Measurements from ENCODE around the gene GATA6. TPM values are rescaled to one million over a fixed set of nuclear protein-coding genes. Genes with fewer than 3 reads are reported as not detected.

The GATA6 gene
- polyA plus RNA-seq (2013, experiment 1 of 4) = 0.46 TPM
- 0.27 TPM for polyA plus RNA-seq (2013, experiment 2 of 4)
- polyA plus RNA-seq (2013, experiment 3 of 4) = 0.53 TPM
- 0.53 TPM for polyA plus RNA-seq (2013, experiment 4 of 4)

GRCh38 chr18:22169011-22169888, at the start of gene GATA6:
TSS of gene GATA6 (plus strand) at chr18:22169589. CDS start at chr18:22171145, 1,556 bp downstream.
- Histone ChIP-seq H3K9me3 (ENCODE audit: control insufficient read depth, low read length) (no peaks in the 10 kb centered on the region), H3K27ac (ENCODE audit: insufficient read depth, low read depth, low read length, poor library complexity, severe bottlenecking) (no peak within 1 kb of the TSS), H3K4me3 (ENCODE audit: insufficient read depth, low read depth, low read length) (peak within 1 kb of the TSS; percentile 50), H3K36me3 (ENCODE audit: control insufficient read depth, insufficient read depth, low read length) (no peaks in the 10 kb centered on the region), H3K4me1 (ENCODE audit: control insufficient read depth, insufficient read depth, low read length) (peaks cover 34% of the 10 kb centered on the region), H3K27me3 (ENCODE audit: control insufficient read depth, insufficient read depth, low read length, poor library complexity, severe bottlenecking) (peaks cover 100% of the 10 kb centered on the region)
- WGBS, 2 experiments = 0% methylated on average over 87 of the region's 87 CpGs

GRCh38 chr18:22124970-22125369, 44.4 kb upstream of the GATA6 start:
- H3K9me3 ChIP-seq (ENCODE audit: control insufficient read depth, low read length) = no peaks in the 10 kb centered on the region
- H3K4me3 ChIP-seq (ENCODE audit: insufficient read depth, low read depth, low read length) = no peak overlapping the region
- H3K27me3 ChIP-seq (ENCODE audit: control insufficient read depth, insufficient read depth, low read length, poor library complexity, severe bottlenecking) = no peaks in the 10 kb centered on the region
- no peak overlapping the region for H3K27ac ChIP-seq (ENCODE audit: insufficient read depth, low read depth, low read length, poor library complexity, severe bottlenecking)
- H3K36me3 ChIP-seq (ENCODE audit: control insufficient read depth, insufficient read depth, low read length) = no peaks in the 10 kb centered on the region
- H3K4me1 ChIP-seq (ENCODE audit: control insufficient read depth, insufficient read depth, low read length) = no peaks in the 10 kb centered on the region
- WGBS, 2 experiments = no CpG with 5 or more reads among the region's 1 CpG

GRCh38 chr18:22128954-22129353, 40.4 kb upstream of the GATA6 start:
- Histone ChIP-seq H3K36me3 (ENCODE audit: control insufficient read depth, insufficient read depth, low read length) (no peaks in the 10 kb centered on the region), H3K4me1 (ENCODE audit: control insufficient read depth, insufficient read depth, low read length) (no peaks in the 10 kb centered on the region), H3K4me3 (ENCODE audit: insufficient read depth, low read depth, low read length) (no peak overlapping the region), H3K9me3 (ENCODE audit: control insufficient read depth, low read length) (no peaks in the 10 kb centered on the region), H3K27ac (ENCODE audit: insufficient read depth, low read depth, low read length, poor library complexity, severe bottlenecking) (no peak overlapping the region), H3K27me3 (ENCODE audit: control insufficient read depth, insufficient read depth, low read length, poor library complexity, severe bottlenecking) (no peaks in the 10 kb centered on the region)
- 92 to 93% methylated on average over 4 of the region's 5 CpGs for WGBS, 2 experiments

- Histone ChIP-seq H3K27me3 (ENCODE audit: control insufficient read depth, insufficient read depth, low read length, poor library complexity, severe bottlenecking) (no peaks in the 10 kb centered on the region), H3K9me3 (ENCODE audit: control insufficient read depth, low read length) (no peaks in the 10 kb centered on the region), H3K27ac (ENCODE audit: insufficient read depth, low read depth, low read length, poor library complexity, severe bottlenecking) (no peak overlapping the region), H3K4me1 (ENCODE audit: control insufficient read depth, insufficient read depth, low read length) (no peaks in the 10 kb centered on the region), H3K36me3 (ENCODE audit: control insufficient read depth, insufficient read depth, low read length) (no peaks in the 10 kb centered on the region), H3K4me3 (ENCODE audit: insufficient read depth, low read depth, low read length) (no peak overlapping the region)
- WGBS, 2 experiments = 78 to 81% methylated on average over 1 of the region's 1 CpG
Measured at GRCh38 chr18:22129778-22130177, 39.6 kb upstream of the GATA6 start.

GRCh38 chr18:22132258-22132657, 37.1 kb upstream of the GATA6 start:
- Histone ChIP-seq H3K36me3 (ENCODE audit: control insufficient read depth, insufficient read depth, low read length) (no peaks in the 10 kb centered on the region), H3K27me3 (ENCODE audit: control insufficient read depth, insufficient read depth, low read length, poor library complexity, severe bottlenecking) (no peaks in the 10 kb centered on the region), H3K4me3 (ENCODE audit: insufficient read depth, low read depth, low read length) (no peak overlapping the region), H3K27ac (ENCODE audit: insufficient read depth, low read depth, low read length, poor library complexity, severe bottlenecking) (no peak overlapping the region), H3K4me1 (ENCODE audit: control insufficient read depth, insufficient read depth, low read length) (no peaks in the 10 kb centered on the region), H3K9me3 (ENCODE audit: control insufficient read depth, low read length) (no peaks in the 10 kb centered on the region)
- 81 to 100% methylated on average over 2 of the region's 2 CpGs for WGBS, 2 experiments

GRCh38 chr18:22132763-22133162, 36.6 kb upstream of the GATA6 start:
- H3K4me3 ChIP-seq (ENCODE audit: insufficient read depth, low read depth, low read length) = no peak overlapping the region
- WGBS, 2 experiments = 71 to 77% methylated on average over 2 of the region's 2 CpGs
- no peaks in the 10 kb centered on the region for H3K27me3 ChIP-seq (ENCODE audit: control insufficient read depth, insufficient read depth, low read length, poor library complexity, severe bottlenecking)
- H3K9me3 ChIP-seq (ENCODE audit: control insufficient read depth, low read length) = no peaks in the 10 kb centered on the region
- H3K4me1 ChIP-seq (ENCODE audit: control insufficient read depth, insufficient read depth, low read length) = no peaks in the 10 kb centered on the region
- H3K27ac ChIP-seq (ENCODE audit: insufficient read depth, low read depth, low read length, poor library complexity, severe bottlenecking) = no peak overlapping the region
- H3K36me3 ChIP-seq (ENCODE audit: control insufficient read depth, insufficient read depth, low read length) = no peaks in the 10 kb centered on the region

- Histone ChIP-seq H3K4me1 (ENCODE audit: control insufficient read depth, insufficient read depth, low read length) (no peaks in the 10 kb centered on the region), H3K27me3 (ENCODE audit: control insufficient read depth, insufficient read depth, low read length, poor library complexity, severe bottlenecking) (no peaks in the 10 kb centered on the region), H3K36me3 (ENCODE audit: control insufficient read depth, insufficient read depth, low read length) (no peaks in the 10 kb centered on the region), H3K9me3 (ENCODE audit: control insufficient read depth, low read length) (no peaks in the 10 kb centered on the region), H3K27ac (ENCODE audit: insufficient read depth, low read depth, low read length, poor library complexity, severe bottlenecking) (no peak overlapping the region), H3K4me3 (ENCODE audit: insufficient read depth, low read depth, low read length) (no peak overlapping the region)
- WGBS, 2 experiments = 70 to 80% methylated on average over 4 of the region's 4 CpGs
Measured at GRCh38 chr18:22136395-22136794, 33.0 kb upstream of the GATA6 start.

GRCh38 chr18:22141211-22141610, 28.2 kb upstream of the GATA6 start:
- H3K4me3 ChIP-seq (ENCODE audit: insufficient read depth, low read depth, low read length) = no peak overlapping the region
- H3K27ac ChIP-seq (ENCODE audit: insufficient read depth, low read depth, low read length, poor library complexity, severe bottlenecking) = no peak overlapping the region
- no peaks in the 10 kb centered on the region for H3K27me3 ChIP-seq (ENCODE audit: control insufficient read depth, insufficient read depth, low read length, poor library complexity, severe bottlenecking)
- H3K36me3 ChIP-seq (ENCODE audit: control insufficient read depth, insufficient read depth, low read length) = no peaks in the 10 kb centered on the region
- no peaks in the 10 kb centered on the region for H3K4me1 ChIP-seq (ENCODE audit: control insufficient read depth, insufficient read depth, low read length)
- H3K9me3 ChIP-seq (ENCODE audit: control insufficient read depth, low read length) = no peaks in the 10 kb centered on the region
- WGBS, 2 experiments = 88 to 93% methylated on average over 3 to 4 of the region's 4 CpGs

- WGBS, 2 experiments = 87 to 94% methylated on average over 5 to 7 of the region's 7 CpGs
- H3K27me3 ChIP-seq (ENCODE audit: control insufficient read depth, insufficient read depth, low read length, poor library complexity, severe bottlenecking) = no peaks in the 10 kb centered on the region
- no peaks in the 10 kb centered on the region for H3K4me1 ChIP-seq (ENCODE audit: control insufficient read depth, insufficient read depth, low read length)
- H3K27ac ChIP-seq (ENCODE audit: insufficient read depth, low read depth, low read length, poor library complexity, severe bottlenecking) = no peak overlapping the region
- H3K4me3 ChIP-seq (ENCODE audit: insufficient read depth, low read depth, low read length) = no peak overlapping the region
- H3K9me3 ChIP-seq (ENCODE audit: control insufficient read depth, low read length) = no peaks in the 10 kb centered on the region
- H3K36me3 ChIP-seq (ENCODE audit: control insufficient read depth, insufficient read depth, low read length) = no peaks in the 10 kb centered on the region
Measured at GRCh38 chr18:22143347-22144340, 25.7 kb upstream of the GATA6 start.

GRCh38 chr18:22145160-22145559, 24.2 kb upstream of the GATA6 start:
- Histone ChIP-seq H3K27me3 (ENCODE audit: control insufficient read depth, insufficient read depth, low read length, poor library complexity, severe bottlenecking) (no peaks in the 10 kb centered on the region), H3K4me3 (ENCODE audit: insufficient read depth, low read depth, low read length) (no peak overlapping the region), H3K9me3 (ENCODE audit: control insufficient read depth, low read length) (no peaks in the 10 kb centered on the region), H3K4me1 (ENCODE audit: control insufficient read depth, insufficient read depth, low read length) (no peaks in the 10 kb centered on the region), H3K27ac (ENCODE audit: insufficient read depth, low read depth, low read length, poor library complexity, severe bottlenecking) (no peak overlapping the region), H3K36me3 (ENCODE audit: control insufficient read depth, insufficient read depth, low read length) (no peaks in the 10 kb centered on the region)
- WGBS, 2 experiments = 89 to 92% methylated on average over 3 of the region's 3 CpGs
